GM04504 (cell line): ENCODE results near the gene KAT6B.
"Not testable (repeated sequence)": the region's sequence is repeated elsewhere in the genome, so short reads cannot be mapped to it uniquely, and the experiment has no call there.

Experiments
- DNase-seq: peaks from one replicate; pipeline ENCODE4 v3.0.0-alpha.2; 2012; ENCODE audit warnings: low read depth

KAT6B gene

GRCh38 chr10:74859546-74859945, 33.1 kb downstream of the KAT6B start:
- DNase-seq = no peak

- no peak for DNase-seq
Observed at GRCh38 chr10:74862625-74863024, 36.2 kb downstream of the KAT6B start.

- DNase-seq = no peak
Observed at GRCh38 chr10:74863551-74863950, 37.2 kb downstream of the KAT6B start.

- no peak for DNase-seq
Observed at GRCh38 chr10:74867351-74867750, 41.0 kb downstream of the KAT6B start.

GRCh38 chr10:74868392-74868977, 42.1 kb downstream of the KAT6B start:
- no peak for DNase-seq

GRCh38 chr10:74869635-74870034, 43.2 kb downstream of the KAT6B start:
- no peak for DNase-seq

GRCh38 chr10:74870191-74870590, 43.8 kb downstream of the KAT6B start:
- no peak for DNase-seq

- no peak for DNase-seq
Observed at GRCh38 chr10:74871595-74872382, 45.4 kb downstream of the KAT6B start.

- no peak for DNase-seq
Observed at GRCh38 chr10:74873803-74874454, 47.5 kb downstream of the KAT6B start.

- DNase-seq = no peak
Observed at GRCh38 chr10:74874649-74875048, 48.2 kb downstream of the KAT6B start.

- no peak for DNase-seq
Observed at GRCh38 chr10:74875068-74875467, 48.7 kb downstream of the KAT6B start.

GRCh38 chr10:74875966-74876365, 49.6 kb downstream of the KAT6B start:
- DNase-seq = no peak

- not testable (repeated sequence) for DNase-seq
Observed at GRCh38 chr10:74877054-74877453, 50.7 kb downstream of the KAT6B start.

GRCh38 chr10:74877898-74878297, 51.5 kb downstream of the KAT6B start:
- no peak for DNase-seq

GRCh38 chr10:74880041-74880440, 53.6 kb downstream of the KAT6B start:
- DNase-seq = no peak

- DNase-seq = no peak
Observed at GRCh38 chr10:74881253-74881884, 55.0 kb downstream of the KAT6B start.

- no peak for DNase-seq
Observed at GRCh38 chr10:74882427-74882826, 56.0 kb downstream of the KAT6B start.

GRCh38 chr10:74882831-74883230, 56.4 kb downstream of the KAT6B start:
- DNase-seq = no peak

GRCh38 chr10:74883428-74883827, 57.0 kb downstream of the KAT6B start:
- no peak for DNase-seq

- no peak for DNase-seq
Observed at GRCh38 chr10:74887614-74888284, 61.3 kb downstream of the KAT6B start.

GRCh38 chr10:74888962-74889661, 62.7 kb downstream of the KAT6B start:
- no peak for DNase-seq

- DNase-seq = no peak
Observed at GRCh38 chr10:74889662-74889998, 63.2 kb downstream of the KAT6B start.
